ENCODE data around the gene NCCRP1.

NCCRP1 gene

GRCh38 chr19:39165857-39166256 lies 30.9 kb upstream of the NCCRP1 start:
- no peak for DNase-seq (ENCODE audit: low spot score)

GRCh38 chr19:39166571-39167391 lies 30.0 kb upstream of the NCCRP1 start:
- DNase-seq (ENCODE audit: low spot score): no peak

- no peak for DNase-seq (ENCODE audit: low spot score)
Observed at GRCh38 chr19:39167461-39168257, 29.1 kb upstream of the NCCRP1 start.

GRCh38 chr19:39168258-39169142 lies 28.3 kb upstream of the NCCRP1 start:
- DNase-seq (ENCODE audit: low spot score): no peak

GRCh38 chr19:39169143-39169810 lies 27.5 kb upstream of the NCCRP1 start:
- no peak for DNase-seq (ENCODE audit: low spot score)

GRCh38 chr19:39170386-39171231 lies 26.2 kb upstream of the NCCRP1 start:
- DNase-seq (ENCODE audit: low spot score): no peak

- DNase-seq (ENCODE audit: low spot score): no peak
Observed at GRCh38 chr19:39171479-39172465, 25.0 kb upstream of the NCCRP1 start.

- no peak for DNase-seq (ENCODE audit: low spot score)
Observed at GRCh38 chr19:39172700-39173501, 23.9 kb upstream of the NCCRP1 start.

GRCh38 chr19:39173502-39173991 lies 23.2 kb upstream of the NCCRP1 start:
- DNase-seq (ENCODE audit: low spot score): no peak

GRCh38 chr19:39174142-39174541 lies 22.6 kb upstream of the NCCRP1 start:
- no peak for DNase-seq (ENCODE audit: low spot score)

- no peak for DNase-seq (ENCODE audit: low spot score)
Observed at GRCh38 chr19:39174558-39175544, 21.9 kb upstream of the NCCRP1 start.

- DNase-seq (ENCODE audit: low spot score): no peak
Observed at GRCh38 chr19:39175564-39175963, 21.2 kb upstream of the NCCRP1 start.

- DNase-seq (ENCODE audit: low spot score): no peak
Observed at GRCh38 chr19:39177110-39177699, 19.6 kb upstream of the NCCRP1 start.

GRCh38 chr19:39177736-39178135 lies 19.0 kb upstream of the NCCRP1 start:
- DNase-seq (ENCODE audit: low spot score): no peak

- no peak for DNase-seq (ENCODE audit: low spot score)
Observed at GRCh38 chr19:39178296-39179006, 18.3 kb upstream of the NCCRP1 start.

- no peak for DNase-seq (ENCODE audit: low spot score)
Observed at GRCh38 chr19:39179754-39180153, 17.0 kb upstream of the NCCRP1 start.
